ENCODE data around the gene ITGA2.

The ITGA2 gene

GRCh38 chr5:53083927-53084326 is 94.8 kb downstream of the ITGA2 start:
- Histone ChIP-seq H3K4me3 (ENCODE audit: insufficient read depth, low read length, poor library complexity, severe bottlenecking) (no peak overlapping the region), H3K27ac (ENCODE audit: low read depth, low read length) (no peak overlapping the region), H3K9me3 (ENCODE audit: insufficient read depth, low read length) (no peaks in the 10 kb centered on the region), H3K36me3 (ENCODE audit: low read length) (no peaks in the 10 kb centered on the region), H3K9me2 (replicated peaks; ENCODE audit: insufficient read depth, low read length) (no peaks in the 10 kb centered on the region), H3K79me2 (ENCODE audit: insufficient read depth, low read length) (no peaks in the 10 kb centered on the region), H3K27me3 (ENCODE audit: low read length) (0 out of 2 replicates have a peak, but pooled peaks cover 3% of the 10 kb centered on the region), H3K4me2 (ENCODE audit: low read depth, low read length, poor library complexity, severe bottlenecking) (no peak overlapping the region), H4K20me1 (ENCODE audit: low read depth, low read length) (no peaks in the 10 kb centered on the region), H2AFZ (ENCODE audit: low read depth, low read length, severe bottlenecking) (no peak overlapping the region), H3F3A (ENCODE audit: insufficient read depth) (no peaks in the 10 kb centered on the region), H3K9ac (ENCODE audit: low read length) (no peak overlapping the region)
- no peak for TF ChIP-seq EZH2phosphoT487 (conservative IDR thresholded peaks at IDR 0.05; ENCODE audit: low read length)
- no peak for TF ChIP-seq CTCF (IDR thresholded peaks at IDR 0.05; ENCODE audit: insufficient read depth, low read length, poor library complexity, severe bottlenecking)

- no peak overlapping the region for H2AFZ ChIP-seq (ENCODE audit: low read depth, low read length, severe bottlenecking)
- no peak overlapping the region for H3K27ac ChIP-seq (ENCODE audit: low read depth, low read length)
- no peak overlapping the region for H3K4me3 ChIP-seq (ENCODE audit: insufficient read depth, low read length, poor library complexity, severe bottlenecking)
- no peaks in the 10 kb centered on the region for H3K9me3 ChIP-seq (ENCODE audit: insufficient read depth, low read length)
- H3K27me3 ChIP-seq (ENCODE audit: low read length) = 0 out of 2 replicates have a peak, but pooled peaks cover 3% of the 10 kb centered on the region
- H3K36me3 ChIP-seq (ENCODE audit: low read length) = no peaks in the 10 kb centered on the region
- no peaks in the 10 kb centered on the region for H3F3A ChIP-seq (ENCODE audit: insufficient read depth)
- H3K9ac ChIP-seq (ENCODE audit: low read length) = no peak overlapping the region
- H3K4me2 ChIP-seq (ENCODE audit: low read depth, low read length, poor library complexity, severe bottlenecking) = no peak overlapping the region
- H3K9me2 ChIP-seq (replicated peaks; ENCODE audit: insufficient read depth, low read length) = no peaks in the 10 kb centered on the region
- H4K20me1 ChIP-seq (ENCODE audit: low read depth, low read length) = no peaks in the 10 kb centered on the region
- H3K79me2 ChIP-seq (ENCODE audit: insufficient read depth, low read length) = no peaks in the 10 kb centered on the region
- TF ChIP-seq CTCF (IDR thresholded peaks at IDR 0.05; ENCODE audit: insufficient read depth, low read length, poor library complexity, severe bottlenecking) (no peak), EZH2phosphoT487 (conservative IDR thresholded peaks at IDR 0.05; ENCODE audit: low read length) (no peak)
Observed at GRCh38 chr5:53084546-53085255, 95.5 kb downstream of the ITGA2 start.

GRCh38 chr5:53087171-53087570 is 98.0 kb downstream of the ITGA2 start:
- no peaks in the 10 kb centered on the region for H4K20me1 ChIP-seq (ENCODE audit: low read depth, low read length)
- H3F3A ChIP-seq (ENCODE audit: insufficient read depth) = no peaks in the 10 kb centered on the region
- no peak overlapping the region for H3K4me2 ChIP-seq (ENCODE audit: low read depth, low read length, poor library complexity, severe bottlenecking)
- no peak overlapping the region for H3K4me3 ChIP-seq (ENCODE audit: insufficient read depth, low read length, poor library complexity, severe bottlenecking)
- H3K9ac ChIP-seq (ENCODE audit: low read length) = no peak overlapping the region
- no peak overlapping the region for H2AFZ ChIP-seq (ENCODE audit: low read depth, low read length, severe bottlenecking)
- no peaks in the 10 kb centered on the region for H3K79me2 ChIP-seq (ENCODE audit: insufficient read depth, low read length)
- 0 out of 2 replicates have a peak, but pooled peaks cover 3% of the 10 kb centered on the region for H3K27me3 ChIP-seq (ENCODE audit: low read length)
- H3K27ac ChIP-seq (ENCODE audit: low read depth, low read length) = no peak overlapping the region
- TF ChIP-seq CTCF (IDR thresholded peaks at IDR 0.05; ENCODE audit: insufficient read depth, low read length, poor library complexity, severe bottlenecking) (no peak), EZH2phosphoT487 (conservative IDR thresholded peaks at IDR 0.05; ENCODE audit: low read length) (no peak)
- H3K9me3 ChIP-seq (ENCODE audit: insufficient read depth, low read length) = no peaks in the 10 kb centered on the region
- no peaks in the 10 kb centered on the region for H3K9me2 ChIP-seq (replicated peaks; ENCODE audit: insufficient read depth, low read length)
- no peaks in the 10 kb centered on the region for H3K36me3 ChIP-seq (ENCODE audit: low read length)
